SH-SY5Y (cell line): ENCODE data around the gene SPTBN4.

ENCODE experiments used
- GATA2 ChIP-seq: IDR thresholded peaks from 2 replicates; pipeline ENCODE4 v1.6.1; 2011; ENCODE audit warnings: mild to moderate bottlenecking, low read depth, low read length
- GATA3 ChIP-seq: IDR thresholded peaks from 2 replicates; pipeline ENCODE4 v1.6.1; 2011; ENCODE audit warnings: low read depth, mild to moderate bottlenecking, low read length, moderate library complexity

- TF ChIP-seq GATA2, result no peak
- TF ChIP-seq GATA3, result no peak
Measured at GRCh38 chr19:40570313-40571004, 103.7 kb downstream of the SPTBN4 start.
